Activated CD8-positive, alpha-beta memory T cell treated with anti-CD3 and anti-CD28 coated beads, Interleukin-2, amount 10 ng/mL, durations not matched to agents 7 days and 5 days (primary cell): ENCODE measurements around the gene HBA1. TPM values are rescaled to one million over a fixed set of nuclear protein-coding genes. Genes with fewer than 3 reads are reported as not detected.
"Not testable (repeated sequence)": the region's sequence is repeated elsewhere in the genome, so short reads cannot be mapped to it uniquely, and the experiment has no call there.

Experiments
- ATAC-seq: fragments of 150-1000 bp; cut with Tn5 transposase; one replicate; pipeline ENCODE4 v1.10.0; 2021; ENCODE audit warnings: moderate library complexity
- CTCF ChIA-PET: fragments of 350-600 bp; sonication (Branson Sonifier 250); formaldehyde crosslinking; loops from one replicate; lab custom pipeline; 2021; ENCODE audit warnings: antibody characterized with exemption; lab: Charles Lee
- DNase-seq: peaks from one replicate; pipeline ENCODE4 v3.0.0-alpha.2; 2020
- H3K27ac Mint-ChIP-seq: one replicate; pipeline ENCODE4 v1.8.0; 2021; ENCODE audit warnings: mild to moderate bottlenecking, mixed read lengths
- H3K27me3 Mint-ChIP-seq: one replicate; pipeline ENCODE4 v1.8.0; 2021; ENCODE audit warnings: mixed read lengths
- H3K36me3 Mint-ChIP-seq: one replicate; pipeline ENCODE4 v1.8.0; 2021; ENCODE audit warnings: mild to moderate bottlenecking, mixed read lengths
- H3K4me1 Mint-ChIP-seq: one replicate; pipeline ENCODE4 v1.8.0; 2021; ENCODE audit warnings: mixed read lengths
- H3K4me3 Mint-ChIP-seq: one replicate; pipeline ENCODE4 v1.8.0; 2021; ENCODE audit warnings: mild to moderate bottlenecking, moderate library complexity, mixed read lengths
- H3K9me3 Mint-ChIP-seq: one replicate; pipeline ENCODE4 v1.8.0; 2022; ENCODE audit warnings: low read depth, mixed read lengths
- total RNA-seq, 2 experiments: library from RNA; stranded (reverse); gene quantifications; one replicate each; pipeline ENCODE4 v1.2.3, GENCODE V29; 2021

The HBA1 gene
- not detected for total RNA-seq

GRCh38 chr16:176477-177382 lies at the start of gene HBA1:
Gene HBA1, plus strand, starts transcription at chr16:176680. Its CDS starts 37 bp downstream, at chr16:176717.
- CTCF ChIA-PET = interaction anchor here (1.3 kb wide), 1 partner anchor 70 kb away, joined by 5 read pairs; no protein-coding TSS in a partner anchor
- not testable (repeated sequence) for H3K27ac Mint-ChIP-seq, DNase-seq, H3K36me3 Mint-ChIP-seq, H3K4me3 Mint-ChIP-seq, H3K9me3 Mint-ChIP-seq
- peaks cover 60% of the 10 kb centered on the region for H3K27me3 Mint-ChIP-seq
- peak; percentile 63 for ATAC-seq
- peaks cover 11% of the 10 kb centered on the region for H3K4me1 Mint-ChIP-seq

- DNase-seq (no peak), ATAC-seq (peak; percentile 42)
- Mint-ChIP-seq H3K9me3 (no peaks in the 10 kb centered on the region), H3K4me1 (peaks cover 34% of the 10 kb centered on the region), H3K27me3 (no peaks in the 10 kb centered on the region), H3K4me3 (no peak overlapping the region), H3K27ac (no peak overlapping the region), H3K36me3 (peaks cover 2% of the 10 kb centered on the region)
- CTCF ChIA-PET = interaction anchor here (1.4 kb wide), 1 partner anchor 213 kb away, joined by 3 read pairs; no protein-coding TSS in a partner anchor
Observed at GRCh38 chr16:129075-129474, 47.4 kb upstream of the HBA1 start.

- Mint-ChIP-seq H3K4me1 (peaks cover 44% of the 10 kb centered on the region), H3K9me3 (no peaks in the 10 kb centered on the region), H3K27ac (peak overlapping the region; percentile 58), H3K27me3 (no peaks in the 10 kb centered on the region), H3K4me3 (no peak overlapping the region), H3K36me3 (peaks cover 7% of the 10 kb centered on the region)
- ATAC-seq (peak; percentile 47), DNase-seq (no peak)
- CTCF ChIA-PET = interaction anchor here (0.9 kb wide), 1 partner anchor 23 kb away, joined by 3 read pairs; no protein-coding TSS in a partner anchor
Observed at GRCh38 chr16:130533-131173, 45.8 kb upstream of the HBA1 start.

GRCh38 chr16:132120-132519 lies 44.4 kb upstream of the HBA1 start:
- CTCF ChIA-PET = interaction anchor here (0.7 to 1.7 kb wide), 2 partner anchors 15 to 230 kb away, joined by 3 to 5 read pairs; no protein-coding TSS in a partner anchor
- Mint-ChIP-seq H3K36me3 (peaks cover 10% of the 10 kb centered on the region), H3K4me1 (peaks cover 53% of the 10 kb centered on the region), H3K27ac (no peak overlapping the region), H3K27me3 (no peaks in the 10 kb centered on the region), H3K9me3 (no peaks in the 10 kb centered on the region), H3K4me3 (no peak overlapping the region)
- DNase-seq (no peak), ATAC-seq (no peak)

- Mint-ChIP-seq H3K36me3 (peaks cover 10% of the 10 kb centered on the region), H3K27me3 (no peaks in the 10 kb centered on the region), H3K4me1 (peaks cover 59% of the 10 kb centered on the region), H3K27ac (no peak overlapping the region), H3K9me3 (no peaks in the 10 kb centered on the region), H3K4me3 (no peak overlapping the region)
- CTCF ChIA-PET = interaction anchor here (1.7 to 2.2 kb wide), 3 partner anchors 27 to 228 kb away, joined by 5 to 9 read pairs (median 7); no protein-coding TSS in a partner anchor
- ATAC-seq = no peak
- DNase-seq = no peak
Observed at GRCh38 chr16:133716-134115, 42.8 kb upstream of the HBA1 start.

GRCh38 chr16:138049-138417 lies 38.4 kb upstream of the HBA1 start:
- DNase-seq = peak; percentile 53
- CTCF ChIA-PET = interaction anchor here (0.7 to 3.4 kb wide), 5 partner anchors 31 to 92 kb away, joined by 3 to 9 read pairs (median 3); partner anchors contain the start of genes HBQ1 and LUC7L
- Mint-ChIP-seq H3K27ac (peak overlapping the region; percentile 85), H3K4me1 (peaks cover 33% of the 10 kb centered on the region), H3K36me3 (peaks cover 8% of the 10 kb centered on the region), H3K9me3 (no peaks in the 10 kb centered on the region), H3K4me3 (peak overlapping the region; percentile 76), H3K27me3 (no peaks in the 10 kb centered on the region)
- ATAC-seq = peak; percentile 35

- Mint-ChIP-seq H3K4me1 (peaks cover 18% of the 10 kb centered on the region), H3K27me3 (peaks cover 7% of the 10 kb centered on the region), H3K4me3 (peak overlapping the region; percentile 29), H3K9me3 (no peaks in the 10 kb centered on the region), H3K27ac (peak overlapping the region; percentile 2), H3K36me3 (peaks cover 3% of the 10 kb centered on the region)
- no peak for DNase-seq
- no peak for ATAC-seq
- CTCF ChIA-PET = interaction anchor here (1.0 kb wide), 1 partner anchor 44 kb away, joined by 5 read pairs; no protein-coding TSS in a partner anchor
Observed at GRCh38 chr16:140175-140857, 36.2 kb upstream of the HBA1 start.

GRCh38 chr16:142405-142967 lies 34.0 kb upstream of the HBA1 start:
- no peaks in the 10 kb centered on the region for H3K36me3 Mint-ChIP-seq
- DNase-seq (no peak), ATAC-seq (no peak)
- H3K4me3 Mint-ChIP-seq = no peak overlapping the region
- CTCF ChIA-PET = interaction anchor here (1.2 to 1.6 kb wide), 2 partner anchors 35 to 39 kb away, joined by 3 to 4 read pairs; no protein-coding TSS in a partner anchor
- H3K27ac Mint-ChIP-seq = no peak overlapping the region
- H3K9me3 Mint-ChIP-seq = no peaks in the 10 kb centered on the region
- H3K4me1 Mint-ChIP-seq = peaks cover 5% of the 10 kb centered on the region
- H3K27me3 Mint-ChIP-seq = peaks cover 13% of the 10 kb centered on the region

- Mint-ChIP-seq H3K9me3 (no peaks in the 10 kb centered on the region), H3K27ac (no peak overlapping the region), H3K27me3 (peaks cover 13% of the 10 kb centered on the region), H3K4me3 (no peak overlapping the region), H3K4me1 (peaks cover 2% of the 10 kb centered on the region), H3K36me3 (no peaks in the 10 kb centered on the region)
- ATAC-seq (no peak), DNase-seq (no peak)
- CTCF ChIA-PET = interaction anchor here (1.6 kb wide), 1 partner anchor 36 kb away, joined by 3 read pairs; no protein-coding TSS in a partner anchor
Observed at GRCh38 chr16:143047-143446, 33.4 kb upstream of the HBA1 start.

- CTCF ChIA-PET = interaction anchor here (1.6 kb wide), 1 partner anchor 36 kb away, joined by 3 read pairs; no protein-coding TSS in a partner anchor
- H3K4me1 Mint-ChIP-seq = peaks cover 2% of the 10 kb centered on the region
- no peaks in the 10 kb centered on the region for H3K9me3 Mint-ChIP-seq
- ATAC-seq = no peak
- no peak overlapping the region for H3K27ac Mint-ChIP-seq
- H3K27me3 Mint-ChIP-seq = peaks cover 14% of the 10 kb centered on the region
- no peaks in the 10 kb centered on the region for H3K36me3 Mint-ChIP-seq
- DNase-seq = no peak
- no peak overlapping the region for H3K4me3 Mint-ChIP-seq
Observed at GRCh38 chr16:143456-143855, 33.0 kb upstream of the HBA1 start.

GRCh38 chr16:144797-145252 lies 31.7 kb upstream of the HBA1 start:
- no peak for DNase-seq
- Mint-ChIP-seq H3K4me3 (no peak overlapping the region), H3K9me3 (no peaks in the 10 kb centered on the region), H3K27me3 (peaks cover 26% of the 10 kb centered on the region), H3K4me1 (no peaks in the 10 kb centered on the region), H3K27ac (no peak overlapping the region), H3K36me3 (no peaks in the 10 kb centered on the region)
- no peak for ATAC-seq
- CTCF ChIA-PET = no interaction called here

GRCh38 chr16:146646-147045 lies 29.8 kb upstream of the HBA1 start:
- Mint-ChIP-seq H3K27ac (no peak overlapping the region), H3K4me1 (no peaks in the 10 kb centered on the region), H3K27me3 (peaks cover 33% of the 10 kb centered on the region), H3K4me3 (no peak overlapping the region), H3K36me3 (no peaks in the 10 kb centered on the region), H3K9me3 (no peaks in the 10 kb centered on the region)
- CTCF ChIA-PET = no interaction called here
- DNase-seq = no peak
- ATAC-seq = no peak
